Left lung (tissue), 10 donors: ENCODE data around the gene ALKBH6. TPM values are rescaled to one million over a fixed set of nuclear protein-coding genes. Genes with fewer than 3 reads are reported as not detected.

Experiments used
- ATAC-seq: fragments of 200-7000 bp; cut with Tn5 transposase; one replicate; pipeline ENCODE4 v1.9.1; 2020; ENCODE audit warnings: moderate library complexity
- DNase-seq, 4 donors: peaks; one replicate each; pipeline ENCODE4 v3.0.0-alpha.2; 2013 to 2020
- H3K27ac ChIP-seq, 2 donors: fragments of 200-600 bp; sonication (generic) in 1 of 2; one replicate each; pipeline versions ENCODE4 v1.5.0 to v1.8.0; 2020 to 2021
- H3K27me3 ChIP-seq, 2 donors: fragments of 200-600 bp; sonication (generic) in 1 of 2; one replicate each; pipeline versions ENCODE4 v1.5.0 to v1.8.0; 2020 to 2021
- H3K36me3 ChIP-seq, 2 donors: fragments of 200-600 bp; sonication (generic) in 1 of 2; one replicate each; pipeline versions ENCODE4 v1.5.0 to v1.8.0; 2020 to 2021
- H3K4me1 ChIP-seq, 2 donors: fragments of 200-600 bp; one replicate each; pipeline ENCODE4 v1.8.0; 2021
- H3K4me3 ChIP-seq, 2 donors: fragments of 200-600 bp; sonication (generic) in 1 of 2; one replicate each; pipeline versions ENCODE4 v1.5.0 to v1.8.0; 2020 to 2021; ENCODE audit warnings: mild to moderate bottlenecking in 1 of 2
- H3K9me3 ChIP-seq, 2 donors: fragments of 200-600 bp; sonication (generic) in 1 of 2; one replicate each; pipeline versions ENCODE4 v1.5.0 to v1.8.0; 2020 to 2021
- intact Hi-C, 2 donors: fragments of 100-400 bp; cut with DNase I; formaldehyde crosslinking; loops; one replicate each; pipeline versions ENCODE4 v1.11.2 to v1.14.2; 2022
- polyA plus RNA-seq, 6 donors: library from polyadenylated mRNA; unstranded; fragments of 120-200 nt; gene quantifications; one replicate each; pipeline ENCODE4 v1.2.1, GENCODE V29; 2013; ENCODE audit not compliant: insufficient read length in 6 of 6
- total RNA-seq, 2 donors: library from RNA; stranded (reverse); fragmentation: NEBNext Ultra II Directional; extraction: Animal tissue kit (Norgen Biotek cat#: 25700); gene quantifications; one replicate each; pipeline ENCODE4 v1.2.1, GENCODE V29; 2021
- TF ChIP-seq, protein P1 (sequence below), 2 donors: fragments of 200-600 bp; sonication (generic) in 1 of 2; IDR thresholded peaks; one replicate each; pipeline versions ENCODE4 v1.5.0 to v1.8.0; 2021; ENCODE audit warnings: antibody characterized with exemption in 2 of 2
- donor health status: DM: no; HTN: yes; CAD: no.
- donor health status: DM: no; HTN: no; CAD: no.

The ALKBH6 gene
- total and polyA plus RNA-seq, 8 donors: 16.8 to 22.7 (median 19.8) TPM

DNA sequence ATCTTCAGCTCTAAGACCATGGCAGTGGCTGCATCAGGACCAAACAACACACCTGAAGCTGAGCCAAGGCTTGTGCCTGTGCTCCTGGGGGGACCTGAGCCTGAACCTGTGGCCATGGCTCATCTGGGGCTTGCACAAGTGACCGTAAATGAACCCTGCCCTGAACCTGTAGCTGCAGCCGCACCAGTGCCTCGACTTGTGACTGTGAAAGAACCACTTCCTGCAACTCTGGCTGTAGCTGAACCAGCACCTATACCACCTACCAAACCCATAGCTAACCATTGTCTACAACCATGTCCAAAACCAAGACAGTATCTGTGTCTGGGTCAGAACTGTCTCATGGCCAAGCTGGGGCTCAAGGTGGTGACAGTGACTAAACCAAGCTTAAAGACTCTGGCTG is 47.2 kb downstream of the ALKBH6 start:
- no peak overlapping the region for H3K27ac ChIP-seq
- H3K4me1 ChIP-seq: no peaks in the 10 kb centered on the region
- intact Hi-C loops: no loop called here
- no peaks in the 10 kb centered on the region for H3K36me3 ChIP-seq
- peaks cover 0 to 34% of the 10 kb centered on the region in 2 donors for H3K27me3 ChIP-seq
- no peak overlapping the region for H3K4me3 ChIP-seq
- TF ChIP-seq, protein P1, sequence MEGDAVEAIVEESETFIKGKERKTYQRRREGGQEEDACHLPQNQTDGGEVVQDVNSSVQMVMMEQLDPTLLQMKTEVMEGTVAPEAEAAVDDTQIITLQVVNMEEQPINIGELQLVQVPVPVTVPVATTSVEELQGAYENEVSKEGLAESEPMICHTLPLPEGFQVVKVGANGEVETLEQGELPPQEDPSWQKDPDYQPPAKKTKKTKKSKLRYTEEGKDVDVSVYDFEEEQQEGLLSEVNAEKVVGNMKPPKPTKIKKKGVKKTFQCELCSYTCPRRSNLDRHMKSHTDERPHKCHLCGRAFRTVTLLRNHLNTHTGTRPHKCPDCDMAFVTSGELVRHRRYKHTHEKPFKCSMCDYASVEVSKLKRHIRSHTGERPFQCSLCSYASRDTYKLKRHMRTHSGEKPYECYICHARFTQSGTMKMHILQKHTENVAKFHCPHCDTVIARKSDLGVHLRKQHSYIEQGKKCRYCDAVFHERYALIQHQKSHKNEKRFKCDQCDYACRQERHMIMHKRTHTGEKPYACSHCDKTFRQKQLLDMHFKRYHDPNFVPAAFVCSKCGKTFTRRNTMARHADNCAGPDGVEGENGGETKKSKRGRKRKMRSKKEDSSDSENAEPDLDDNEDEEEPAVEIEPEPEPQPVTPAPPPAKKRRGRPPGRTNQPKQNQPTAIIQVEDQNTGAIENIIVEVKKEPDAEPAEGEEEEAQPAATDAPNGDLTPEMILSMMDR (IDR thresholded peaks at IDR 0.05): no peak
- ATAC-seq (no peak), DNase-seq (no peak)
- no peaks in the 10 kb centered on the region for H3K9me3 ChIP-seq

DNA sequence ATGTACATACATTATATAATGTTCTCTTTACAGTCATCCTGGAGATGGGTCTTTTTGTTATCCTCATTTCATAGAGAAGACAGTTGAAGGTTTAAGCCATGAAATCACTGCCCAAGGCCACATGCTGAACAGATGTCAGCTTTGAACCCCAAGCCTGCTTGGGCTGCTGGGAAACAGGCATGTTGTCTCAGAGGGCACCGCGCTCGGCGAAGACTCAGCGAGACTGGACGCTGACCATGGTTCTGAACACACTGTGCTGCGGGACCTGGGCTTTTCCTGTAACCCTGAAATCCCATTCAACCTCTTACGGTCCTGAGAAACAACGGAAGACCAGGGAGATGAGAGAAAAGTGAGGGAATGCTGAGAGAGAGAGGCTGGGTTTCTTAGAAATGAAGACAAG is 50.5 kb downstream of the ALKBH6 start:
- ATAC-seq (peak; percentile 80), DNase-seq (peak in 2 of 4 donors; percentile 56 to 73)
- peaks cover 0 to 6% of the 10 kb centered on the region in 2 donors for H3K4me1 ChIP-seq
- TF ChIP-seq, protein P1 (IDR thresholded peaks at IDR 0.05): no peak
- no peak overlapping the region for H3K27ac ChIP-seq
- no peaks in the 10 kb centered on the region for H3K36me3 ChIP-seq
- H3K27me3 ChIP-seq: peaks cover 17 to 66% of the 10 kb centered on the region in 2 donors
- no peak overlapping the region for H3K4me3 ChIP-seq
- intact Hi-C loops: no loop called here
- no peaks in the 10 kb centered on the region for H3K9me3 ChIP-seq

DNA sequence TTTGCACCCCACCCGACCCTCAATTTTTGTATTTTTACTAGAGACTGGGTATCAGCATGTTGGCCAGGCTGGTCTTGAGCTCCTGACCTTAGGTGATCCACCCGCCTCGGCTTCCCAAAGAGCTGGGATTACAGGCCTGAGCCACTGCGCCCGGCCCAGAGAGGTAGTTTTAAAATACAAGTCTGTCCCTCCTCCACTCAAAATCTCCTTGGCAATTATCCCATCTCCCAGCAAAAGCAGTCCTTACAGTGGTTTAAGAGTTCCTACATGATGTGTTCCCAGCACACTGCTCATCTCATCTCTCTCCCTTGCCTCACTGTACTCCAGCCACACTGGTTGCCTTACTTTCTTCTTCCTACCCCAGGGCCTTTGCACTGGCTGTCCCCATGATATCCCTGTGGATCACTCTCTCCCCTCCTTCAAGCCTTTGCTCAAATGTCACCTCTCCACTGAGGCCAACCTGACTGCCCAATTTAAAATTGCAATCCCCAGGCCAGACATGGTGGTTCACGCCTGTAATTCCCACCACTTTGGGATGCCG is 53.5 kb downstream of the ALKBH6 start:
- no peak overlapping the region for H3K4me3 ChIP-seq
- peaks cover 17 to 80% of the 10 kb centered on the region in 2 donors for H3K27me3 ChIP-seq
- ATAC-seq (no peak), DNase-seq (no peak)
- no peaks in the 10 kb centered on the region for H3K9me3 ChIP-seq
- peaks cover 0 to 6% of the 10 kb centered on the region in 2 donors for H3K4me1 ChIP-seq
- no peaks in the 10 kb centered on the region for H3K36me3 ChIP-seq
- TF ChIP-seq, protein P1 (IDR thresholded peaks at IDR 0.05): no peak
- intact Hi-C loops: no loop called here
- no peak overlapping the region for H3K27ac ChIP-seq

DNA sequence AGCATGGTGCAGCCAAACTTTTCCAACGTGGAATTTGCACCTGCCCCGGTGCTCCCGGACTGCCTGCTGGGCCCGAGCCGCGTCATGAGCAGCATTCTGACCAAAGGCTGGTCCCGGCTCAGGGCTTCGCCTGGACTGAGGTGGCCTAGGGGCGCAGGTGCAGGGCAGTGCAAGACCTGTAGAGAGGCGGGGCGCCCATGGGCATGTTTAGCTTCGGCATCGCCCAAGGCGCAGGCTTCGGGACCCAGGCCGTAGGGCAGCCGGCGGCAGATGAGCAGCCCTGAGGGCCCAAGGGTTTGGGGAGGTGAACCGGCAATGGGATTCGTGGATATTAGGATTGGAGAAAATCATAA is 54.1 kb downstream of the ALKBH6 start:
- Histone ChIP-seq H3K4me3 (no peak overlapping the region), H3K27me3 (peaks cover 17 to 78% of the 10 kb centered on the region in 2 donors), H3K36me3 (no peaks in the 10 kb centered on the region), H3K9me3 (no peaks in the 10 kb centered on the region), H3K4me1 (peaks cover 0 to 6% of the 10 kb centered on the region in 2 donors), H3K27ac (no peak overlapping the region)
- ATAC-seq (no peak), DNase-seq (no peak)
- intact Hi-C loops: no loop called here
- TF ChIP-seq, protein P1 (IDR thresholded peaks at IDR 0.05): no peak

Other genes starting within 250 kb of the ALKBH6 start
- gene ARHGAP33, start 238.6 kb downstream of the ALKBH6 start, total RNA-seq: 10 to 100 TPM; 11.4 to 11.9 TPM
- 10 to 100 TPM; 23.7 to 35.6 (median 29.4) TPM for gene ARHGAP33, start 238.6 kb downstream of the ALKBH6 start, polyA plus RNA-seq
- not detected for gene PRODH2, start 201.4 kb downstream of the ALKBH6 start, total RNA-seq
- under 1 TPM in 3 of 6 donors, not detected in 3; 0.15 to 0.31 (median 0.16) TPM for gene PRODH2, start 201.4 kb downstream of the ALKBH6 start, polyA plus RNA-seq
- under 1 TPM in 1 of 2 donors, not detected in 1; 0.08 TPM for gene NPHS1, start 161.7 kb downstream of the ALKBH6 start, total RNA-seq
- 1 to 10 TPM in 3 of 6 donors, under 1 TPM in 3; 0.45 to 2.0 (median 1.0) TPM for gene NPHS1, start 161.7 kb downstream of the ALKBH6 start, polyA plus RNA-seq
- gene KIRREL2, start 157.3 kb downstream of the ALKBH6 start, total RNA-seq: under 1 TPM in 1 of 2 donors, not detected in 1; 0.08 TPM
- gene KIRREL2, start 157.3 kb downstream of the ALKBH6 start, polyA plus RNA-seq: 1 to 10 TPM in 5 of 6 donors, under 1 TPM in 1; 0.76 to 3.5 (median 2.4) TPM
- gene APLP1, start 145.6 kb downstream of the ALKBH6 start, total RNA-seq: 1 to 10 TPM; 3.0 to 8.6 TPM
- gene APLP1, start 145.6 kb downstream of the ALKBH6 start, polyA plus RNA-seq: 10 to 100 TPM in 1 of 6 donors, 1 to 10 TPM in 5; 8.0 to 11.0 (median 9.3) TPM
- gene NFKBID, start 113.7 kb downstream of the ALKBH6 start, total RNA-seq: 10 to 100 TPM; 11.8 to 19.1 TPM
- 1 to 10 TPM; 3.7 to 9.5 (median 7.2) TPM for gene NFKBID, start 113.7 kb downstream of the ALKBH6 start, polyA plus RNA-seq
- gene HCST, start 111.7 kb downstream of the ALKBH6 start, total RNA-seq: 10 to 100 TPM; 24.7 to 26.0 TPM
- gene HCST, start 111.7 kb downstream of the ALKBH6 start, polyA plus RNA-seq: 1 to 10 TPM; 3.6 to 5.9 (median 4.4) TPM
- 100 to 1,000 TPM; 205 to 407 TPM for gene TYROBP, start 105.9 kb downstream of the ALKBH6 start, total RNA-seq
- 10 to 100 TPM; 12.3 to 15.7 (median 13.3) TPM for gene TYROBP, start 105.9 kb downstream of the ALKBH6 start, polyA plus RNA-seq
- 10 to 100 TPM; 12.2 to 14.8 TPM for gene LRFN3, start 77.8 kb downstream of the ALKBH6 start, total RNA-seq
- 10 to 100 TPM in 3 of 6 donors, 1 to 10 TPM in 3; 8.0 to 13.6 (median 11.1) TPM for gene LRFN3, start 77.8 kb downstream of the ALKBH6 start, polyA plus RNA-seq
- 10 to 100 TPM; 14.0 to 16.5 TPM for gene SDHAF1, start 19.0 kb downstream of the ALKBH6 start, total RNA-seq
- gene SDHAF1, start 19.0 kb downstream of the ALKBH6 start, polyA plus RNA-seq: 10 to 100 TPM in 5 of 6 donors, 1 to 10 TPM in 1; 9.4 to 13.3 (median 10.9) TPM
- gene SYNE4, start 5.4 kb downstream of the ALKBH6 start, total RNA-seq: 10 to 100 TPM; 11.2 to 13.1 TPM
- 10 to 100 TPM in 1 of 6 donors, 1 to 10 TPM in 5; 6.8 to 10.4 (median 8.2) TPM for gene SYNE4, start 5.4 kb downstream of the ALKBH6 start, polyA plus RNA-seq
- gene CLIP3, start 18.7 kb upstream of the ALKBH6 start, total RNA-seq: 10 to 100 TPM in 1 of 2 donors, 1 to 10 TPM in 1; 5.8 to 16.6 TPM
- 10 to 100 TPM; 22.4 to 33.0 (median 31.5) TPM for gene CLIP3, start 18.7 kb upstream of the ALKBH6 start, polyA plus RNA-seq
- gene THAP8, start 40.1 kb upstream of the ALKBH6 start, total RNA-seq: 1 to 10 TPM; 7.1 to 7.2 TPM
- 1 to 10 TPM; 5.7 to 8.4 (median 6.9) TPM for gene THAP8, start 40.1 kb upstream of the ALKBH6 start, polyA plus RNA-seq
- 1 to 10 TPM; 3.7 to 4.3 TPM for gene WDR62, start 40.7 kb upstream of the ALKBH6 start, total RNA-seq
- 1 to 10 TPM; 4.0 to 6.7 (median 4.5) TPM for gene WDR62, start 40.7 kb upstream of the ALKBH6 start, polyA plus RNA-seq
- gene OVOL3, start 96.9 kb upstream of the ALKBH6 start, total RNA-seq: not detected
- under 1 TPM in 2 of 6 donors, not detected in 4; 0.27 to 0.34 TPM for gene OVOL3, start 96.9 kb upstream of the ALKBH6 start, polyA plus RNA-seq
- 10 to 100 TPM; 43.7 to 51.7 TPM for gene POLR2I, start 100.7 kb upstream of the ALKBH6 start, total RNA-seq
- 10 to 100 TPM; 35.8 to 52.4 (median 45.7) TPM for gene POLR2I, start 100.7 kb upstream of the ALKBH6 start, polyA plus RNA-seq
- gene TBCB, start 101.3 kb upstream of the ALKBH6 start, total RNA-seq: 100 to 1,000 TPM; 116 to 130 TPM
- 100 to 1,000 TPM in 4 of 6 donors, 10 to 100 TPM in 2; 90.2 to 122 (median 111) TPM for gene TBCB, start 101.3 kb upstream of the ALKBH6 start, polyA plus RNA-seq
- gene CAPNS1, start 125.9 kb upstream of the ALKBH6 start, total RNA-seq: 100 to 1,000 TPM; 688 to 720 TPM
- 100 to 1,000 TPM; 479 to 615 (median 546) TPM for gene CAPNS1, start 125.9 kb upstream of the ALKBH6 start, polyA plus RNA-seq
- 10 to 100 TPM; 47.1 to 64.9 TPM for gene COX7A1, start 138.2 kb upstream of the ALKBH6 start, total RNA-seq
- gene COX7A1, start 138.2 kb upstream of the ALKBH6 start, polyA plus RNA-seq: 10 to 100 TPM; 29.4 to 47.3 (median 35.1) TPM
- 1 to 10 TPM; 3.2 to 3.5 TPM for gene ZNF565, start 200.5 kb upstream of the ALKBH6 start, total RNA-seq
- gene ZNF565, start 200.5 kb upstream of the ALKBH6 start, polyA plus RNA-seq: 1 to 10 TPM; 7.1 to 8.3 (median 7.8) TPM
- gene ZNF146, start 200.9 kb upstream of the ALKBH6 start, total RNA-seq: 10 to 100 TPM; 42.8 to 47.7 TPM
- gene ZNF146, start 200.9 kb upstream of the ALKBH6 start, polyA plus RNA-seq: 100 to 1,000 TPM; 112 to 140 (median 121) TPM